HG02852 (cell line): Measurements from ENCODE around the gene PKP4.
A peak's percentile ranks its signal among the peaks of the same experiment; 100 is the strongest.
"Not testable (repeated sequence)": the region's sequence is repeated elsewhere in the genome, so short reads cannot be mapped to it uniquely, and the experiment has no call there.

Experiments used
- ATAC-seq: cut with Tn5 transposase; IDR thresholded peaks from one replicate; pipeline ENCODE4 v1.9.1; 2021; ENCODE audit warnings: mild to moderate bottlenecking, moderate library complexity; ENCODE audit not compliant: unreplicated experiment

PKP4 gene

GRCh38 chr2:158456309-158457066 lies at the start of gene PKP4, which contains the start of gene CCDC148:
Gene PKP4 (plus strand): TSS chr2:158456952. CDS start chr2:158533185, 76,233 bp downstream.
Gene CCDC148 (minus strand): TSS chr2:158456753. CDS start chr2:158456439, 314 bp downstream.
- ATAC-seq = peak; percentile 93

- no peak for ATAC-seq
These were observed 49.7 kb upstream of the PKP4 start for GRCh38 chr2:158407031-158407430.

GRCh38 chr2:158410132-158410531 lies 46.6 kb upstream of the PKP4 start:
- no peak for ATAC-seq

- ATAC-seq = no peak
These were observed 45.0 kb upstream of the PKP4 start for GRCh38 chr2:158411748-158412147.

- no peak for ATAC-seq
These were observed 44.5 kb upstream of the PKP4 start for GRCh38 chr2:158412206-158412605.

- ATAC-seq = no peak
These were observed 43.2 kb upstream of the PKP4 start for GRCh38 chr2:158413581-158413980.

- ATAC-seq = no peak
These were observed 42.2 kb upstream of the PKP4 start for GRCh38 chr2:158414538-158414937.

GRCh38 chr2:158432117-158432516 lies 24.6 kb upstream of the PKP4 start:
- no peak for ATAC-seq

GRCh38 chr2:158433716-158434115 lies 23.0 kb upstream of the PKP4 start:
- not testable (repeated sequence) for ATAC-seq

- not testable (repeated sequence) for ATAC-seq
These were observed 17.7 kb upstream of the PKP4 start for GRCh38 chr2:158439062-158439461.

GRCh38 chr2:158443606-158444005 lies 13.1 kb upstream of the PKP4 start:
- no peak for ATAC-seq

- ATAC-seq = peak; percentile 31
These were observed 507 bp downstream of the PKP4 start for GRCh38 chr2:158457092-158457825.

GRCh38 chr2:158457826-158458616 lies 1.3 kb downstream of the PKP4 start:
- peak; percentile 48 for ATAC-seq

GRCh38 chr2:158458617-158458920 lies 1.8 kb downstream of the PKP4 start:
- no peak for ATAC-seq

- no peak for ATAC-seq
These were observed 2.6 kb downstream of the PKP4 start for GRCh38 chr2:158459161-158460003.

GRCh38 chr2:158460632-158461297 lies 4.0 kb downstream of the PKP4 start:
- no peak for ATAC-seq

- no peak for ATAC-seq
These were observed 6.8 kb downstream of the PKP4 start for GRCh38 chr2:158463496-158464095.

GRCh38 chr2:158464426-158465281 lies 7.9 kb downstream of the PKP4 start:
- peak; percentile 73 for ATAC-seq

- ATAC-seq = no peak
These were observed 10.5 kb downstream of the PKP4 start for GRCh38 chr2:158467248-158467647.
